Chondrocyte (in vitro differentiated cells): ENCODE measurements around the gene TFDP3. TPM values are rescaled to one million over a fixed set of nuclear protein-coding genes. Genes with fewer than 3 reads are reported as not detected.

ENCODE experiments used
- DNase-seq: peaks from one replicate; pipeline ENCODE4 v3.0.0; 2021; ENCODE audit warnings: mixed read lengths, low spot score
- H3K27ac Mint-ChIP-seq: one replicate; pipeline ENCODE4 v1.8.0; 2021; ENCODE audit warnings: mild to moderate bottlenecking, moderate library complexity, mixed read lengths; ENCODE audit not compliant: unreplicated experiment
- H3K27me3 Mint-ChIP-seq: 2 replicates; pipeline ENCODE4 v1.8.0; 2021; ENCODE audit warnings: low read depth, mixed read lengths
- H3K36me3 Mint-ChIP-seq: 2 replicates; pipeline ENCODE4 v1.8.0; 2021; ENCODE audit warnings: low read depth, mixed read lengths
- H3K4me1 Mint-ChIP-seq: 2 replicates; pipeline ENCODE4 v1.8.0; 2021; ENCODE audit warnings: low read depth, mild to moderate bottlenecking, mixed read lengths
- H3K4me3 Mint-ChIP-seq: one replicate; pipeline ENCODE4 v1.8.0; 2021; ENCODE audit warnings: mild to moderate bottlenecking, moderate library complexity, mixed read lengths; ENCODE audit not compliant: unreplicated experiment
- H3K9me3 Mint-ChIP-seq: 2 replicates; pipeline ENCODE4 v1.8.0; 2021; ENCODE audit warnings: low read depth, mixed read lengths
- CTCF ChIP-seq: fragments of 200-600 bp; sonication (generic); IDR thresholded peaks from 2 replicates; pipeline ENCODE4 v1.5.0; 2021; ENCODE audit warnings: antibody characterized with exemption, mild to moderate bottlenecking, moderate library complexity
- total RNA-seq: library from RNA; stranded (reverse); gene quantifications from 3 replicates; pipeline ENCODE4 v1.2.1, GENCODE V29; 2021

TFDP3 gene
- total RNA-seq, 1 donor from 2014 or later, result not detected

GRCh38 chrX:133235830-133236229, 17.7 kb upstream of the TFDP3 start:
- no peak for DNase-seq
- Mint-ChIP-seq H3K4me3 (no peak overlapping the region), H3K27me3 (no peaks in the 10 kb centered on the region), H3K4me1 (no peaks in the 10 kb centered on the region), H3K9me3 (no peaks in the 10 kb centered on the region), H3K36me3 (no peaks in the 10 kb centered on the region), H3K27ac (no peak overlapping the region)
- no peak for TF ChIP-seq CTCF

DNA sequence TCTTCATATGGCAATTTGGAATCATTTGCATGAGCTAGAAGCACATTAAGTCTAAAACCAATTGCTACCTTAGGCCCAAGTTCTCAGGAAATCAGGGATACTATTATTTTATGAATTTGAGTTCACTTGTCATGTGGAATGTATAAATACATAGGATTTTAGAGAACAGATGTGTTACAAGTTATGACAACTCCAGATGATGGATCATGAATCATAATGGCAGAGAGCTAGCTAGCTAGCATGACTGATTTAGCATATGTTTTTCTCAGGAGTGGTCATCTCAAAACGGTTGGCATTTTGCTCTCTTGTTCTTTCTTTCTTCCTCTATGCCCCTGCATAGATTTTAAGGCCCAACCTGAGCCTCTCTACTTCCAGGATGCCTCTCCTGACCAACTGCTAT, 14.2 kb upstream of the TFDP3 start:
- no peak for DNase-seq
- no peak overlapping the region for H3K27ac Mint-ChIP-seq
- H3K4me1 Mint-ChIP-seq, result peaks cover 12% of the 10 kb centered on the region
- no peak for TF ChIP-seq CTCF
- no peaks in the 10 kb centered on the region for H3K9me3 Mint-ChIP-seq
- H3K36me3 Mint-ChIP-seq, result no peaks in the 10 kb centered on the region
- no peaks in the 10 kb centered on the region for H3K27me3 Mint-ChIP-seq
- H3K4me3 Mint-ChIP-seq, result no peak overlapping the region

- DNase-seq, result no peak
- Mint-ChIP-seq H3K27me3 (no peaks in the 10 kb centered on the region), H3K36me3 (no peaks in the 10 kb centered on the region), H3K4me3 (no peak overlapping the region), H3K9me3 (no peaks in the 10 kb centered on the region), H3K4me1 (peaks cover 12% of the 10 kb centered on the region), H3K27ac (peak overlapping the region; percentile 34)
- no peak for TF ChIP-seq CTCF
Observed at GRCh38 chrX:133229361-133229760, 11.2 kb upstream of the TFDP3 start.

GRCh38 chrX:133215747-133216146, 2.4 kb downstream of the TFDP3 start:
- Mint-ChIP-seq H3K27me3 (no peaks in the 10 kb centered on the region), H3K36me3 (no peaks in the 10 kb centered on the region), H3K9me3 (no peaks in the 10 kb centered on the region), H3K4me1 (no peaks in the 10 kb centered on the region), H3K27ac (no peak overlapping the region), H3K4me3 (no peak overlapping the region)
- TF ChIP-seq CTCF, result peak; percentile 75
- DNase-seq, result no peak

DNA sequence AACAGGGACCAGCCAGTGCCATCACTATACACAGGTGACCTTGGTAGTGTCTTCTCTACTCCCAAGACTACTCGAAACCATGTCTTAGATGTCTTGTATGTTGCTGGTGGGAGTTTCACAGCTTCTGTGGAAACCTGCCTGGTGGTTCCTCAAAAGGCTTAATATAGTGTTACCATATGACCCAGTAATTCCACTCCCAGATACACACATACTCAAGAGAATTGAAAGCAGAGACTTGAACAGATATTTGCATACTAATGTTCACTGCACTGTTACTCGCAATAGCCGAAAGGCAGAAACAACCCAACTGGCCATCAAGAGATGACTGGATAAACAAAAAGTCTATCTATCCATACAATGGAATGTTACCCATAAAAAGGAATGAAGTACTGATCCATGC, 3.1 kb downstream of the TFDP3 start:
- H3K4me3 Mint-ChIP-seq, result no peak overlapping the region
- no peak for TF ChIP-seq CTCF
- no peak overlapping the region for H3K27ac Mint-ChIP-seq
- H3K36me3 Mint-ChIP-seq, result no peaks in the 10 kb centered on the region
- H3K27me3 Mint-ChIP-seq, result no peaks in the 10 kb centered on the region
- DNase-seq, result no peak
- H3K4me1 Mint-ChIP-seq, result no peaks in the 10 kb centered on the region
- no peaks in the 10 kb centered on the region for H3K9me3 Mint-ChIP-seq
